Tibial nerve (tissue), 4 donors: ENCODE measurements around the gene HSPA1L. TPM values are rescaled to one million over a fixed set of nuclear protein-coding genes. Genes with fewer than 3 reads are reported as not detected.

ENCODE experiments used
- DNase-seq, 2 donors: peaks; one replicate each; pipeline ENCODE4 v3.0.0-alpha.2; 2019; ENCODE audit warnings: low spot score in 2 of 2
- H3K27ac ChIP-seq, 4 donors: fragments of 200-600 bp; sonication (generic) in 3 of 4; one replicate each; pipeline ENCODE4 v1.5.1; 2017 to 2019; ENCODE audit warnings: mild to moderate bottlenecking in 1 of 4
- H3K27me3 ChIP-seq, 2 donors: fragments of 200-600 bp; sonication (generic) in 1 of 2; one replicate each; pipeline versions ENCODE4 v1.5.1 to v1.6.0; 2017 to 2019
- H3K36me3 ChIP-seq, 3 donors: fragments of 200-600 bp; sonication (generic); one replicate each; pipeline ENCODE4 v1.5.1; 2018 to 2019
- H3K4me1 ChIP-seq, 4 donors: fragments of 200-600 bp; sonication (generic) in 3 of 4; one replicate each; pipeline ENCODE4 v1.5.1; 2017 to 2019
- H3K4me3 ChIP-seq, 4 donors: fragments of 200-600 bp; sonication (generic) in 3 of 4; one replicate each; pipeline ENCODE4 v1.5.1; 2017 to 2019; ENCODE audit warnings: mild to moderate bottlenecking in 1 of 4, moderate library complexity in 1 of 4
- H3K9me3 ChIP-seq, 4 donors: fragments of 200-600 bp; sonication (generic) in 3 of 4; one replicate each; pipeline ENCODE4 v1.5.1; 2017 to 2019
- EP300 ChIP-seq, 2 donors: sonication (generic); formaldehyde crosslinking; IDR thresholded peaks; one replicate each; pipeline ENCODE4 v1.6.1; 2017; ENCODE audit warnings: antibody characterized with exemption in 2 of 2, mild to moderate bottlenecking in 1 of 2
- POLR2A ChIP-seq, 2 donors: fragments of 450-650 bp; IDR thresholded peaks; one replicate each; pipeline ENCODE4 v1.6.1; 2017; ENCODE audit warnings: antibody characterized with exemption in 2 of 2, mild to moderate bottlenecking in 2 of 2, moderate library complexity in 2 of 2
- WGBS, 2 donors: methylation state at CpG; one replicate each; pipeline ENCODE4 v1.1.5; 2018; 5-methylcytosine and 5-hydroxymethylcytosine counted together
- total RNA-seq, 4 donors: library from RNA; depleted of rRNA; stranded (reverse); fragments of >200 nt; gene quantifications; one replicate each; pipeline ENCODE4 v1.1.0, GENCODE V29; 2016
- TF ChIP-seq, protein P1 (sequence below), 5 experiments: fragments of 200-600 bp in 3 of 5; fragments of 450-650 bp in 2 of 5; sonication (generic) in 3 of 5; IDR thresholded peaks; one replicate each; pipeline ENCODE4 v1.5.1; 2016 to 2019; ENCODE audit warnings: antibody characterized with exemption in 5 of 5, mild to moderate bottlenecking in 3 of 5, moderate library complexity in 2 of 5

HSPA1L gene
- total RNA-seq, 4 donors from 2014 or later = 0.20 to 2.4 (median 1.2) TPM

DNA sequence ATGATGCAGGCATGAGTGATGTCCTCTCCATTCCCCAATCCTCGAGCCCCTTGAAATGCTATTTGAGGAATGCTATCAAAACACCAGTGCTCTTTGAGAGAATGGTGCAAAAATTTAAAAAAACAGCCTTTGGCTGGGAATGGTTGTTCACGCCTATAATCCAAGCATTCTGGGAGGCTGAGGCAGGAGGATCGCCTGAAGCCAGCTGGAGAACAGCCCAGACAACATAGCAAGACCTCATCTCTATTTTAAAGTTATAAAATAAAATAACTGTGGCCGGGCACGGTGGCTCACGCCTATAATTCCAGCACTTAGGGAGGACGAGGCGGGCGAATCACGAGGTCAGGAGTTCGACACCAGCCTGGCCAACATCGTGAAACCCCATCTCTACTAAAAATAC is 15.3 kb downstream of the HSPA1L start:
- TF ChIP-seq, protein P1, sequence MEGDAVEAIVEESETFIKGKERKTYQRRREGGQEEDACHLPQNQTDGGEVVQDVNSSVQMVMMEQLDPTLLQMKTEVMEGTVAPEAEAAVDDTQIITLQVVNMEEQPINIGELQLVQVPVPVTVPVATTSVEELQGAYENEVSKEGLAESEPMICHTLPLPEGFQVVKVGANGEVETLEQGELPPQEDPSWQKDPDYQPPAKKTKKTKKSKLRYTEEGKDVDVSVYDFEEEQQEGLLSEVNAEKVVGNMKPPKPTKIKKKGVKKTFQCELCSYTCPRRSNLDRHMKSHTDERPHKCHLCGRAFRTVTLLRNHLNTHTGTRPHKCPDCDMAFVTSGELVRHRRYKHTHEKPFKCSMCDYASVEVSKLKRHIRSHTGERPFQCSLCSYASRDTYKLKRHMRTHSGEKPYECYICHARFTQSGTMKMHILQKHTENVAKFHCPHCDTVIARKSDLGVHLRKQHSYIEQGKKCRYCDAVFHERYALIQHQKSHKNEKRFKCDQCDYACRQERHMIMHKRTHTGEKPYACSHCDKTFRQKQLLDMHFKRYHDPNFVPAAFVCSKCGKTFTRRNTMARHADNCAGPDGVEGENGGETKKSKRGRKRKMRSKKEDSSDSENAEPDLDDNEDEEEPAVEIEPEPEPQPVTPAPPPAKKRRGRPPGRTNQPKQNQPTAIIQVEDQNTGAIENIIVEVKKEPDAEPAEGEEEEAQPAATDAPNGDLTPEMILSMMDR (IDR thresholded peaks at IDR 0.05) = no peak
- TF ChIP-seq EP300 (IDR thresholded peaks at IDR 0.05) (no peak), POLR2A (IDR thresholded peaks at IDR 0.05) (no peak)
- no peaks in the 10 kb centered on the region for H3K9me3 ChIP-seq
- H3K4me1 ChIP-seq = peaks cover 0 to 10% (median 6%) of the 10 kb centered on the region in 4 donors
- peaks cover 0 to 38% (median 0%) of the 10 kb centered on the region in 3 donors for H3K36me3 ChIP-seq
- H3K4me3 ChIP-seq = no peak overlapping the region
- DNase-seq = no peak
- WGBS, 2 donors = 77 to 81% methylated on average over 12 of the region's 12 CpGs
- H3K27ac ChIP-seq = no peak overlapping the region
- no peaks in the 10 kb centered on the region for H3K27me3 ChIP-seq

DNA sequence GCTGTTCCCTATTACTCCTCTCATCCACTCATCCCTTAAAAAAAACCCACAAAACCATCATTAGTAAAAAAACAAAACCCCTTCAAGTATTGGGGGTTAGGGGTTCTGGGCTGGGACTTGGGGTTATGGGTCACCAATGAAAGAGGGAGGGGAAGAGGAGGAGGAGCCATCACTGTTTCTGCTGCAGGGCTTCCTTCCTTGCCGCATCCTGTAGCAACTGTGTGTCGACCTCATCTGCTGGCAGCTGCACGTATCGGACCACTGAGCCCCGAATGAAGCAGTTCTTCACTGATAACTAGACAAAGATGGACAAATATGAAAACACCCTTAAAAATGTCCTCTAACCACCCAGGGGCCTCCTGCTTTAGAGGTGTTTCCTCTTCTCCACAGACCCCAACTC is 17.5 kb downstream of the HSPA1L start:
- Histone ChIP-seq H3K27ac (no peak overlapping the region), H3K36me3 (peaks cover 0 to 26% (median 0%) of the 10 kb centered on the region in 3 donors), H3K4me3 (no peak overlapping the region), H3K4me1 (peaks cover 0 to 25% (median 11%) of the 10 kb centered on the region in 4 donors), H3K9me3 (no peaks in the 10 kb centered on the region), H3K27me3 (no peaks in the 10 kb centered on the region)
- TF ChIP-seq POLR2A (IDR thresholded peaks at IDR 0.05) (no peak), EP300 (IDR thresholded peaks at IDR 0.05) (no peak)
- TF ChIP-seq, protein P1 (IDR thresholded peaks at IDR 0.05) = no peak
- 51 to 52% methylated on average over 5 of the region's 5 CpGs for WGBS, 2 donors
- DNase-seq = no peak

DNA sequence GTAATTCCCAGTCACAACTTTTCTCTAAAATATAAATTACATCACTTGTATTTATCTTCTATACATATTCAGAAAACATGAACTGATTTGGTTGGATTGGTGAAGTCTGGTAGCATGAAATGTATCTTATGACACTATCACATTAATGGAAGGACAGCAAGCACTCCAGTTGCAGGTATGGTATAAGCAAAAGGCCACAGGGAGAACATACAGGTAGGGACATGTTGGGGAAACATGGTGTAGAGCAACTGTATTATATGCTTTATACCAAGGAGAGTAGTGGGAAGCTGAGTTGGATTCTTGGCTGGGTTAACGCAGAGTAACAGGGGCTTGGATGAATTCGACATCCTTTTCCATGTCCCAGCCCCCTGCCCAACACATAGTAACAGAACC is 18.1 kb downstream of the HSPA1L start:
- TF ChIP-seq, protein P1 (IDR thresholded peaks at IDR 0.05) = no peak
- TF ChIP-seq EP300 (IDR thresholded peaks at IDR 0.05) (no peak), POLR2A (IDR thresholded peaks at IDR 0.05) (no peak)
- no peak overlapping the region for H3K4me3 ChIP-seq
- peak overlapping the region in 2 of 4 donors; percentile 97 to 99 for H3K27ac ChIP-seq
- H3K27me3 ChIP-seq = no peaks in the 10 kb centered on the region
- WGBS, 2 donors = 83 to 87% methylated on average over 2 of the region's 2 CpGs
- no peak for DNase-seq
- H3K4me1 ChIP-seq = peaks cover 0 to 25% (median 11%) of the 10 kb centered on the region in 4 donors
- H3K9me3 ChIP-seq = no peaks in the 10 kb centered on the region
- H3K36me3 ChIP-seq = peaks cover 0 to 26% (median 0%) of the 10 kb centered on the region in 3 donors

DNA sequence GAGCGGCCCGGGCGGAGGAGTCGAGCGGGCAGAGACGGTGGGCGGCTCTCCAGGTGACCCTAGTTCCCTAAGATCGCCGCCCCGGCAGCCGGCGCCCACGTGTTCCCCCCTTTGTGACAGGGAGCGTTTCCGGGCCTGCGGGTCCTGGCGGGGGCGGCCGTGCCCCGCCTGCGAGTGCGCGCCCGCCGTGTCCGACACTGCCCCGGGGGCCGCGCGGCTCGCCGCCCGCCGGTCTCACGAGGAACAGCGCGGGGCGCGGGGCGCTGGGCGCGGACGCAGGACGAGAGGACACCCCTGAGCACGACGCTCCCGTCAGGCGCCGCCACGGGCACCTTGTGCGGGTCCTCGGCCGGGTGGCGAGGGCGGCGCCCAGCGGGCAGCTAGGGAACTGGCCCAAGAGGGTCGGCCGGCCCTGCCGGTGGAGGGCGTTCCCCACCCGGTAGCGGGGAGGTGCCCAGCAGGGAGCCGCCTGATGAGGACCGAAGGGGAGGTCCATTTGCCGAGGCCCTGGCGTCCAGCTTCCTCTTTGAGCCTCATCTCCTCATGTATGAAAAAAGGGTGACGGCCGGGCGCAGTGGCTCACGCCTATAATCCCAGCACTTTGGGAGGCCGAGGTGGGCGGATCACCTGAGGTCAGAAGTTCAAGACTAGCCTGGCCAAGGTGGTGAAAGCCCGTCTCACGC is 19.3 kb downstream of the HSPA1L start, which contains the start of gene VARS1:
VARS1 (minus strand) TSS at position 137 of the 683 bp plus-strand sequence. CDS start 535 bp downstream, outside the sequence.
- peak in 1 of 2 donors; percentile 76 for TF ChIP-seq POLR2A (IDR thresholded peaks at IDR 0.05)
- TF ChIP-seq, protein P1 (IDR thresholded peaks at IDR 0.05) = peak; percentile 88 to 99 (median 98)
- TF ChIP-seq EP300 (IDR thresholded peaks at IDR 0.05) = peak; percentile 15 to 70

More for the DNA sequence above, 19.3 kb downstream of the HSPA1L start, which contains the start of gene VARS1:
- WGBS, 2 donors = 1 to 2% methylated on average over 29 to 63 of the region's 75 CpGs
- peak within 1 kb of the TSS; percentile 91 to 99 (median 96) for H3K27ac ChIP-seq
- peaks cover 0 to 32% (median 11%) of the 10 kb centered on the region in 4 donors for H3K4me1 ChIP-seq
- peaks cover 0 to 29% (median 0%) of the 10 kb centered on the region in 3 donors for H3K36me3 ChIP-seq
- no peaks in the 10 kb centered on the region for H3K27me3 ChIP-seq
- H3K4me3 ChIP-seq = peak within 1 kb of the TSS; percentile 61 to 99 (median 86)
- no peaks in the 10 kb centered on the region for H3K9me3 ChIP-seq
- peak; percentile 64 to 72 for DNase-seq
